ENCODE measurements around the gene GLRA3.
"Not testable (repeated sequence)": the region's sequence is repeated elsewhere in the genome, so short reads cannot be mapped to it uniquely, and the experiment has no call there.

Gene GLRA3

GRCh38 chr4:174650711-174651355 lies 178.2 kb downstream of the GLRA3 start:
- no peak for FAIRE-seq

- no peak for FAIRE-seq
Observed at GRCh38 chr4:174648812-174649211, 180.2 kb downstream of the GLRA3 start.

DNA sequence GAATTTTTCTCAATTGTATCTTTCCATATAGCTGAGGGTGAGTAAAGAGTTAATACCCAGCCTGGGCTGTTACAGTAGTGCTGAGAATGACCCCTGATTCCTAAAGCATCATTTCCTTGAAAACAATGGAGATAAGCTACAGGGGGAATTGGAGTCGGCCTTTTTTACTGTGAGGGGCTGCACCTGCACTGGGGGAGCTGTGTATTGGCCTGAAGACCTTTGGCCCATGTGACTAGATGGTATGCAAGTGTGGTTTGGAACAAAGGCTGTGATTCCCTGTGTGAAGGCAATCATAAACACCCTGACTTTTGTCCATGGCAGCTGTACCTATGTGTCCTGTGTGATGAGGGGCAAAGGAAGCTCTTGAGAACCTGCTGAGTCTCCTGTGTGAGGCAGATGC lies 182.7 kb downstream of the GLRA3 start:
- FAIRE-seq, result no peak

GRCh38 chr4:174640146-174640545 lies 188.9 kb downstream of the GLRA3 start:
- no peak for FAIRE-seq

DNA sequence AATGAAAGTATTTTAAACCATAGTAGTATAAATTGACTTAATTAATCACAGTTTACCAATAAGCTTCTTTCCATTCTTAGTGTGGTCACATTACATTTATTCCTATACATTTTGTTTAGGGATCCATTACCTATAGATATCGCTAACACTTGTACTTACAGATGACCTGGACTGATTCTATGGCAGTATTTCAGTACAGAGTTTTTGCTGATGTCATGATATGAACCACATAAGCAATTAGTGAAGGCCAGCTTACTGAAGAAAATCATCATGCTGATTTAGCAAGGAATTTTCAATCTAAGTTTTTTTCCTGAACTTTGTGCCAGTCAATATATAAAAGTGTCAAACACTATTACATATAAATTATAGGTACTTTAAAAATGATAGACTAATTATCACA lies 193.3 kb downstream of the GLRA3 start:
- no peak for FAIRE-seq

DNA sequence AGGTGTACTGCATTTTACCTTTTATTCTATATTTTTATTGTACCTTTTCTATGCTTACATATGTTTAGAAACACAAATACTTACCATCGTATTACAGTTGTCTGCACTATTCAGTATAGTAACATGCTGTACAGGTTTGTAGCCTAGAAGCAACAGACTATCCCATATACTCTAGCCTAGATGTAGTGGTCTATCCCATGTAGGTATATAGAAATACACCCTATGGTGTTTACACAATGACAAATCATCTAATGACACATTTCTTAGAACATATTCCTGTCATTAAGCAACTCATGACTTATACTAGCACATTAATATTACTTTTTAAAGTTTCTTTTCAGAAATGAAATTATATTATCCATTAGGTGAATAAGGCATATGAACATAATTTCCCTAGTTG lies 195.6 kb downstream of the GLRA3 start:
- no peak for FAIRE-seq

DNA sequence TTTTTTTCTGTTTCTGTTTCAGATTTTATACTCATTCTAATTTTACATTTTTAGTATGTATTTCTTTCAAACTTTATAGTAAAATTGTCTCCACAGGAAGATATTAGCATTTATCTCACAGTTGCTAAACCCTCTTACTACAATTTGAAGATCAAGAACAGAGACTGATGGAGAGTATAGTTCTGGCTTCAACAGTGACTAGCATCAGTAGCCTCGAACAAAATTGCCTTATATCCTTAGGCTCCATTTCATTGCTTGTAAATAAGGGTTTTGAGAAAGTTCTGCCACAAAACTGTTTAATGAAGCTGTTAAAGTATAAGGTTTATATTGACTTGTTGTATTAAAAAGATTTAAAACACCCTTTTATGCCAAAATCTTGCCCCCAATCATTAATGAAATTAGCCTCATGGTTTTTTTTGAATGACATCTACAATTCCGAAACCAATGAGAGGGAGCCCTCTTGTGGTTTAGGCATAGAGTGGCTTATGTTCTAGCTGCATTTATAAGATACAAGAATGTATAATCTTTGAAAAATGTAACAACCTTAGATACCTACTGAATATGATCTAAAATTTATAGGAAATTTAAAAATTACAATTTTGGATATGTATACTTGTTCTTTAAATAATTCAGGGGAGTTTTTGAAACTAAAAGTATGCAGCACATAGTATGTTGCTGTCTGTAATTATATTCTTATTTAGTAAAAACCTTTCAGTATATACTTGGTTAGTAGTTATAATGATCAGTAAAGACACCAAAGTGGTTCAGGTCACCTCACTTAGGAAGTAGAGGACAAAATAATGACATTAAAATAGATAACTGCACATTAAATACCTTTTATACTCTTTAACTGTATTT lies 196.9 kb downstream of the GLRA3 start:
- peak; percentile 58 for FAIRE-seq

DNA sequence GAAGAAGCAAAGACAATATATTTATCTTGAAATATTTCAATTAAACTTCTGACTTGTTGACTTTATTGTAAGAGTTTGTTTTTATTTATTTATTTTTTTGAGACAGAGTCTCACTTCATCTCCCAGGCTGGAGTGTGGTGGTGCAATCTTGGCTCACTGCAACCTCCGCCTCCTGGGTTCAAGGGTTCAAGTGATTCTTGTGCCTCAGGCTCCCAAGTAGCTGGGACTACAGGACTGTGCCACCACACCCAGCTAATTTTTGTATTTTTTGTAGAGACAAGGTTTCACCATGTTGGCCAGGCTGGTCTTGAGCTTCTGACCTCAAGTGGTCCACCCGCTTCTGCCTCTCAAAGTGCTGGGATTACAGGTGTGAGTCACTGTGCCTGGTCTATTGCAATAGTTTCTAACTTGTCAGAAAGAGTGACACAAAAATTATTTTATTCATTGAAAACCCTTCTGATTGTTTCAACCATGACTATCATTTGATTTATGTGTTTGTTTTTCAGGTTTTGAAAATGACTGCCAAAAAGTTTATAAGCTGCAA lies 199.1 kb downstream of the GLRA3 start:
- not testable (repeated sequence) for FAIRE-seq

DNA sequence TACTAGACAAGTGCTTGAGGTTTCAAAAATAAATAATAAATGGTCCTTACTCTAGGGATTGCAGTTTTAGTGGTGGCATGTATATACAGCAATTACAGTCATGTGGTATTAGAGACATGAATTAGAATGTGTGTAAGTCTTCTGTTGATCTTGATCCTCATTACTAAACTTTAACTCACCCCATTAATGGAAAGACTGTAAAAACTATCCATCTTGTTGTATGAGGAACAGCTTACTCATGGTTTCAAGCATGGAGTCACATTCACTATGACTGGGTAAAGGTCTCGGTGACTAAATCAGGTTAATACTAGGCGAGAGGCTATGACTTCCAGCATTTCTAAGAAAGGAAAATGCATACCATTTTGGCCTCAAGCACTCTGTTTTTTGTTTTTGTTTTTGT lies 199.8 kb downstream of the GLRA3 start:
- no peak for FAIRE-seq

GRCh38 chr4:174628191-174628590 lies 200.9 kb downstream of the GLRA3 start:
- no peak for FAIRE-seq

GRCh38 chr4:174627473-174627872 lies 201.6 kb downstream of the GLRA3 start:
- no peak for FAIRE-seq

- FAIRE-seq, result no peak
Observed at GRCh38 chr4:174626342-174627008, 202.6 kb downstream of the GLRA3 start.

DNA sequence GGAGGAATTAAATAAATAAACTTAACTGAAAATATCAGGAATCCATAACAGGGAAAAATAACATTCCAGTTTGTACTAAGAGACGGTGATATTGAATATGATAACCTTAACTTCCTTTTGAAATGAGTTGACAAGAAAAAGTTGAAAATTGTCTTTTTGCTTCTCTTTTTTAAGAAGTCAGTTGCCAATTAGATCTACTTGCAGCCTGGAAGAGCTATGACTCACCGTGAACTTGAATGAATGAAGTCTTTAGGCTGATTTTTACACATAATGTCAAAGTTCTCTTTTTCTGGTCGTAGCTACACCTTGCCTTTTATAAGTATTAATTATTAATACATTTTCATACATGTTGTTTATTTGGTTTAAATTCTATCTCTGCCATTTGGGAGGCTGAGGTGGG lies 212.4 kb downstream of the GLRA3 start:
- FAIRE-seq, result no peak

DNA sequence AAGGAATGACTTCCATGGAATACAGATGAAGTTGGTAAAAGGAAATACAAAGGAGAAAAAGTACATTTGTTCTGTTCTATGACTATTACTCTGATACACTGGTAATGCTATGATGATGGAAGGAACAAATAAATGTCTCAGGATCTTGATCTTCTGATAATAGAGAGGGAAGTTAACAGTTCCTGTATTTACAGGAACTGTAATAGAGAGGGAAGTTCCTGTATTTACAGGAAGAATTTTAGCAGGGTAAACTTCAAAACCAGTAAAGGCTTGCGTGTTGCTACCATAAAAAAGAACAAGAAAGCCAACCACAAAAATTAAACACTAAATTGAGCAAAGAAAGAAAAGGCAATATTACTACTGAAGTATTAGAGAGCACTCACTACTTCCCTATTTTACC lies 215.1 kb downstream of the GLRA3 start:
- FAIRE-seq, result no peak

- FAIRE-seq, result no peak
Observed at GRCh38 chr4:174611792-174612191, 217.3 kb downstream of the GLRA3 start.

DNA sequence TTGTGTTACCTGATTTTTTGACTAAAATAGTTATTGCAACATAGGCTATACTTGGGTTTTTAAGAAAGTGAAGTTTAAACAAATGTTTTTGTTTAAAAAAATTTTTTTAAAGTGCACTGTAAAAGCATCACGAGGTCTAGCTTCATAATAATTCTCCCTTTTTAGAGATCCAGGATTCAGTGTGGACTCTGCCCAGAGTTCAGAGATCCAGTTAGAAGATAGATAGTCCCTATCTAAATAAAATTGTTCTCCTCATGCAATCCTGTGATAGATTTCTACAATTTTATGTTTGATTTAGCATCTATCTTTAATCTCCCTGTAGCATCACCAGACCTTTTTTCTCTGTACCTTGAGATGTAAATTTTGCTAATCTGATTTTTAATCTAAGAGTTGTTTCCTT lies 221.3 kb downstream of the GLRA3 start:
- FAIRE-seq, result no peak

DNA sequence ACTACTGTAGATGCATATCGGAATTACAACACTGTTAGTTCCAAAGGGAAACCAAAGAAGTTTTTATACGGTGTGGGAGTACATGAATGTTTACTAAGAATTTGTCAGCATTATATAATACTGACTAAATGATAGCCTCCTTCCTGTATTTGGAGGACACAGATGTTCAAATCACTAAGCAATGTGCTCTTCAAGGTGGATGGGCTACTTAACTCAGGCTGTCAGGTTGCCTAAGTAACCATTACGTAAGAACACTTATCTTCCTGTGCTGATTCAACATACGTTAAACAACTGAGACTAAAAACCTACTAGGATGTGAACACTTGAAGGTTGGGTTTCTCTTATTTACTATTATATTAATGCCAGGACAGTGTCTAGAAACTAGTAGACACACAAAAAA lies 224.8 kb downstream of the GLRA3 start:
- no peak for FAIRE-seq

DNA sequence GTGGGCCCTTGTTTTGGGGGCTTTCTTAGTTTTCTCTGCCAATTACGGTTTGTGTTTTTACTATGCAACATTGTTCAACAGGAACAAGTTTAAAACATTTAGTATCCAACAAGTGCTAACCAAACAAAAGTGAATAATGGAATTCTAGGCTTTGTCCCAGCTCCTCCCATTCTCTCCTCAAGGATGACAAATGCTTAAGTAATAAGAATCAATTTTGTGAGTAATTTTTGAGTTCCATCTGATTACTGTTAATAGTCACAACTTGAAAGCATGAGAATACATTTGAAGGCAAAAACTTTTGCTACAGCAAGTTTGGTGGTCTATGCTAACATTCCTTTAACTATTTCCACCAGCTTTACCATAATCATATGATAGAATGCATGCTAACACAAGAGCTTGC lies 228.7 kb downstream of the GLRA3 start:
- no peak for FAIRE-seq

GRCh38 chr4:174598800-174599199 lies 230.2 kb downstream of the GLRA3 start:
- no peak for FAIRE-seq

- FAIRE-seq, result no peak
Observed at GRCh38 chr4:174596513-174596912, 232.5 kb downstream of the GLRA3 start.

GRCh38 chr4:174595141-174595929 lies 233.7 kb downstream of the GLRA3 start:
- no peak for FAIRE-seq

DNA sequence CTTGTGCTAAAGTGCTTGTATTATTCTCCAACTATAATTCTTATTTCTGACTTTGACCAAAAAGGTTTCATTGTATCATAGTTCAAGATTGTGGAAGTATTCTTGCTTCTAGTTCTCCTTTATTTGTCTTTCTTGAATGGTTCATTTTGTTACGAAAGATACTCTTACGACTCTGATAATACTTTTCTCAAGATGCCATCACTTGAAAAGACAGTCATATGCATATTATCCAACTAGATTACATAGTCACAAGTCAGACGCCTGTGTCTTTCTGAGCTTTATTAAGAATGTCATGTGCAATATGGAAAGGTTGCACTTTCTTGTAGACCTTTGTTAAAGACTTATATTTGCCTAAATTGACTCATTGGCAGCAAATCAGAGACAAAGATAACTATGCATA lies 235.3 kb downstream of the GLRA3 start:
- no peak for FAIRE-seq

DNA sequence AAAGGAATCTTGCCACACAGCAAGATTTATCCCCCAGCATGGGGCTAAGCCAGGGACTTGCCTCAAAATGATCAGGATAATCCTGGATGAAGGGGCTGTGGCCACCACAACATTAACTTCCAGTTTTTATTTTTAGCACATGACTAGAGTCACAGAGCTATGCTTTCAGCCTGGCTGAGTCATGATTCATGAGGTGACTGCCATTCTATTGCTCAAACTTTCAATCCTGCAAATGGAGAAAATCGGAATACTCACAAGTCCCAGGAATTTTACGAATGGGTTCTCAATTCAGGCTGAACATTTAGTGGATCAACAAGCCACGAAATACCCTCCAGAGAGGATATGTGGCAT lies 236.1 kb downstream of the GLRA3 start:
- no peak for FAIRE-seq

Measured in colon (tissue), 2 donors.